GM19452 (cell line): Measurements from ENCODE around the gene DRD3.

Experiments
- ATAC-seq: cut with Tn5 transposase; IDR thresholded peaks from one replicate; pipeline ENCODE4 v1.9.1; 2021; ENCODE audit not compliant: unreplicated experiment

DRD3 gene

DNA sequence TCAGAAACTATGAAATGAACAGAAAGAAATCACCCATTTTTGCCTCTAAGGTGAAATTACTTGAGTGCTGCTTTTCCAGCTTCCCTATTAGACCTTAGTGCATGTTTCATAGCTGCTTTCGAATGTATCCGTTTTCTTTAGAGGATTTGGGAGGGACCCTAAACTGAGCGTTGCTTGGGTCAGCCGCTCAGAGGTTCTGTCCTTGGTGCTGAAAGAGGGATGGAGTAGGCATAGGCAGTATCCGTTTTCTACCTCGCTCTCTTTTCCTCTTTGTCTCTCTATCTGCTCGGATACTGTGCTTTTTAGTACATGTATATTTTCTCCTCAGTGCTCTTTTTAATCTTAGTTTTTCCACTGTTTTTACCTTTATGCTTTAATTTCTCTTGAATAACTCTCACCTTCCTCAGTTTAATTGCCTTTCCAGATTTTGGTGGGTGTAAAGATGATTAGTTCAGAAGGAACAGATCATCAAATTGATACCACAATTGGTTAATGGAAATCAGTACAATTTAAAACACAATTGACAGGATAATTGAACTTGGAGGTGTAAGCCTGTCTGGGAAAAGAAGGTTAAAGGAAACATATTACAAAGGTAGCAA is at the start of gene DRD3:
Gene DRD3 (minus strand): TSS at position 283 of the 599 bp plus-strand sequence. CDS start 7,060 bp downstream, outside the sequence.
- no peak for ATAC-seq

DNA sequence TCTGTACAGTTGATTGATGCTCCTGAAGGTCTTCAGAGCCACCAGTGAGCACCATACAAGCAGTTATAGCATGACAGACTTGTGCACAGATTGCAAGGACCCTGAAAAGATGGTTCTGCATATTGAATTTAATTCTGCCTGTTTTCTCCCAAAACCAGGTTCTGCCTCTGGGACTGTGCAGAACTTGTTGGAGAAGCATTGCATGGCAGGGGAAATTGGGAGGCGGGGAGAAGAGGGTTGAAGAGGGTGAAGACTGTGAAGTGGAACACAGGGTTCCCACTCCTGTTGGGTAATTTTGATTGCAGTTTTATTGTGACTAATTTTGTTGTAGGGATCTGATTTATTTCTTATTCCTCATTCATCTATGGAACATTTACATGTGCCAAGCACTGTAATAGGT is 48.2 kb upstream of the DRD3 start:
- ATAC-seq: no peak

DNA sequence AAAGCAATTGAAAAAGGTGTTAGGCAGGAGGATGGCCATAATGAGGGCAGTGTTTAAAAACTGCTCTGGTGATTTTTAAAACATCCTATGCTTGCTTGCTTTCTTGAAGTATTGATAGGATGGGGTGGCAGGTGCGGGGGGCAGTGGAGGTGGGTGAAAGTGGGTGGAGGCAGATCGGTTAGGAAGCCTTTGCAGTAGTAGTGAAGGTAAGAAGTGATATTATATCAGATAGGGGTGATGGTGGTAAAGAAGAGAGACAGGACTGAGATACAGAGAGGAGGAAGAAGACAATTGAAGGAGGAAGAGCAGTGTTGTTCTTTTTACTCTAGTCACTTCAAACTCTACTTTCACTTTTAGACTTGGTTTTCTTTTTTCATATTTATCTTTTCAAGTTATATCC is 47.5 kb upstream of the DRD3 start:
- no peak for ATAC-seq

DNA sequence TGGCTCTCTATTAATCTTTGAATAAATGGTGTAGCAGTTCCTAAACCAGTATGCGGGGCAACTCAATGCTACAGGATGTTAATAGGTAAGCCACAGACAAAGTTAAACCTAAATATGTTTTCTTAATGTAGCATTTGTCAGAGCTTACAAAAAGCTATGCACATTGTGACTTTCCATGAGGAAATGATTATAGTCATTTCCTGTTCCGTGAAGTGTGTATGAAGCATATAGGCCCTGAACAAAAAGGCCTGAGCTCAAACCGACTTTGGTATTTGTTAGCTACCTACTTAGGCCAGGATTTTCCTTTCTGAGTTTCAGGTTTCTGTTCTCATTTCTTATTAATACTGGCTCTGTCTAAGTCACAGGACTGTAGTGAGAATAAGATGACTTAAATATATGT is 44.3 kb upstream of the DRD3 start:
- ATAC-seq: peak; percentile 91

DNA sequence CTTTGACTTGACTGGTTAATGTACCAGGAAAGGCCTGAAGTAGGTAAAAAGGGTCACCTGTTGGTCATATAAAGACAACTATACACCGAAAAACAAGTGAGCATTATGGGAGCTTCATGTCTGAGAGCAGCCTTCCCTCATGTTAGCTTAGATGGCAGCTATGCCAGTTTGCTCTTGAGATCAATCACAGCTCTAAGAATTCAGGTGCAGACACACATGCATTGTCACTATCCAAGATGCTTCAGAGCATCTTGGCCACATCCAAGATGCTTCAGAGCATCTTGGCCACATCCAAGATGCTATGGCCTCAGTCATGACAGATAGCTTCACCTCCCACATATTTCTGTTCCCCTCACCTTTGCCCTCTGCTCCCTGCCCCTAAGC is 43.0 kb upstream of the DRD3 start:
- no peak for ATAC-seq

DNA sequence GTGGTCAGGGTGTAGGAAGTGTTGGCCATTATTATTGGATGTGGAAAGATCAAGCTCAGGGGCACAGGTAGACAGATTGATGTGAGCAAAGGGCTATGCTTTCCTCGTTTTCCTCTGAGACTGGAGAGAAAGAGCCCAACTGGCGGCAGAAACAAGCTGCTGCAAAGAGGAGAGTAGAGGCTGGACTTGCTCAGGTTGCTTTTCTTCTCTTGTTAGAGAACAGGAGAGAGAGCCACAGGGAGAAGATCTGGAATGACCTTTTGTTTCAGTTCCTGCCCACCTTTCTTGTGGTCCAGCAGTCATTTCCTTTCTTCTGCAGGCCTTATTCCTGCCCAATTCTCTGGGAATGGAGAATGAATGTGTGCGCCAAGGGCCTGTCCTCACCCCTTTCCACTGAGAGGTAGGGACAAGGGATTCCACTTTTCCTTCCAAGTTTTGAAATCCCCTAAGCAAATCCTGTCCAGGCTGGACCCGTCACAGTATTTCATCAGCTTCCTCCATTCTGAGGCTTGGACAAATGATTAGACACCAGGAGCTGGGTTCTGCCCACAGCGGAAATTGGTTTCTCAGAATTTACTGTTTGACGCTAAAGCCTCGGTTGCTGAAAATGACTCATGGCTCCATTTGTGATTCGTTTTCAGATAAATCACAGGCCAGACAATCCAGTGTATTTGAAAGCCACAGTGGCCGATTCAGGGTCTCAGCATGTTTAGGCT is 42.5 kb upstream of the DRD3 start:
- ATAC-seq: no peak

DNA sequence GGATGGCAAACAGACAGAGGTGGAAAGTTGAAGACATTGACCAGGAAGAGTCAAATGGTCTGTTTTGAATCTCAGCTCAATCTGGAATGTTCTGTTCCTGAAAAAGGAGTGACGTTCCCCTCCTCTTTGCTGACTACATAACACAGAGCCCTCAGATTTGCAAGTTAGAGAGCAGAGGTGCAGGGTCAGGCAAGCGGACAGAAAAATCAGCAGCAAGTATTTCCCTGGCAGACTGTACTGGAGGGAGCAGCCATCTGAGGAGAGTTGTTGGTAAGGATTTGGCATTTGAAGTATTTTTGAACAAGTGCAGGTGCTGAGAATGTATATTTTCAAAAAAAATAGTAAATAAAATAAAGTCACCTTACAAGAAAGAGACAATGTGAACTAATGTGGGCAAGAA is 40.9 kb upstream of the DRD3 start:
- ATAC-seq: no peak

DNA sequence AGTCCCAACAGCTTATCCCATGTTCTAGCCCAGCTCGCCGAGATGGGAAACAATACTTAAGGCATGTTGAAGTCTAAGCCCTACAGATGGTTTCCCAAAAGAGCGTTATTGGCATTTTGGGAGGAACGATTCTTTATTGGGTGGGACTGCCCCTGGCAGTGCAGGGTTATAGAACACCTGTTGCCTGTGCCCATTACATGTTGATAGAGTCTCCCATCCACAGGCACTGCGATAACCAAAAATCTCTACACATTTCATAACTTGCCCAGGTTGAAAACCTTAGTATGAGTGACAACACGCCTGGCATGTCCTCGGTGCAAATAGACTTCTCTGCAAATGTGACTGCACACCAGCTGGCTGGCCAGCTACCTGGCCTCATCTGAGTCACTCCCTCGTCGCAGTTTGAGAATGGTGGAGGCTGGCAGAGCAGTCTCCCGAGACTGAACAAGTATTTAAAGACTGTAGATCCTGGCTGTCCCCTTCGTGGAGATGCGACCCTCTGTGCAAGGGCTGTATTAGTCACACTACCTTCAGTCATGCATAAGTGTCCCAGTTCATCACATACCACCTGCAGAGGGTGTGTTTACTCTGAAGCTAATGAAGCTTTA is 39.8 kb upstream of the DRD3 start:
- ATAC-seq: no peak

DNA sequence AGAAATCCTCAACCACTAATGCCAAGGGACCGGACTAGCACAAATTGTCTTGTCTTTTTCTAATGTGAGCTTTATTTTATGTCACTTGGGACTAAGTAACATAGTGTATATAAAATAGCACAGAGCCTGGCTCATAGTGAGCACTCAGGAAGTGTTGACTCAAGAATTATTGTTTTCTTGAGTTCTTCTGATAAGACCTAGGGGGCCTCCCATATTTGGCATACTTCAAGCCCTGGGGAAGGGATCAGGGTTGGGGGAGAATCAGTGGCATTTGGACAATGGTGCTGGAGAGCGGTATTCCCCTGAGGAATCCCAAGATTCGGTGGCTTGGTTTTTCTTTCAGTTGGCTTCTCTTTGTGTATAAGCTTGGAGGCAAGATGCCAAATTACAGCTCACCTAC is 39.2 kb upstream of the DRD3 start:
- ATAC-seq: no peak

DNA sequence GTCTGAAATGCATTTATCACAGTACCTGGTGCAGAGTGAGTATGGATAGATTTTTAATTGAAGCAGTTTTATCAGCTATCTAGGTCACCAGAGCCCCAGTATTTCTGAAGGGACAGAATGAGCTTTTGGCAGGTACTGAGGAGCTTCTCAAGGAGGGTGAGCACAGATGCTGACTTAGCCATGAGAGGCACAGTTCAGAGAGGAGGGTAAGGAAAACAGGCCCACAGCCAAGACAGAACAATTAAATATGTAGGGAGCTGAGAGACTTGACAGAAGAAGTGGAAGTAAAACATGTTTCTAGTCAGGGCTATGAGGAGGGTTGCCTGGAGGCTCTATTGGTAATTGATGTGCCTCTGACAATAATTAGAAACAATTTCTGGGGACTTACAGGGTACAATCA is 38.4 kb upstream of the DRD3 start:
- ATAC-seq: no peak

DNA sequence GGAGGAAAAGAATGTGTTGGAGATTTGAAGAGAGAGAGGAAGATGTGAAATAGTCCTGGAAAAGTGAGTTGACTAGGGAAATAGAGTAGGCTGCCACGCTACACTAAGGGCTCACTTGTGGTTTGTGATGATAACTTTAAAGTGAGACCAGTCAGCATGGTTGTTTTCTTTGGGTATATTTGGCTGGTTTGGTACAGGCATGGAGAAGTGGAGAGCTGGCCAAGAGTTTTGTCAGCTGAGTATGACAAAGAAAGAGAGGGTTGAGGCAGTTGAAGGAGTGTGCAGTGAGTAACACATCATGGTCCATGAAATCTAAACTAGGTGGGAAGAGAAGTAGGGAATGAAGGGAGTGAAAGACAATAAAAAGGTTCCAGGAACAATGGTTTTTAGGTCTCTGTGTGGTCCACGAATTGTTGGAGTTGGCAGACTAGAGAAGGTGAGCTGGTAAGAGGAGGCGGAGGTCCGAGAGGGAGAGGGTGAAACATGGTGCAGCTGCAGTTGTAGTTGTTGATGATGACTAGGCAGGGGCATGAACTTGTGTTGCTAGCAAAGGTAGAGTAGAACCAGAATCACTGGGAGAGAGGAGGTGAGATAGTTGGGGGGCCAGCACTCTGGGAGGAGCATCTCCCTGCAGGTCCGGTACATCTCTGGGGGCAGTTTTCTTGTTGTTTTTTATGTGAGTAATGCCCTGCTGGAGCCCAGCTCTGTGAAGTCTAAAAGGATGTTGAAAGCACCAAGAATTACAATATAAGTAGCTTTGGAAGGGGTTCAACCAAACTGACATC is 37.5 kb upstream of the DRD3 start:
- ATAC-seq: no peak

DNA sequence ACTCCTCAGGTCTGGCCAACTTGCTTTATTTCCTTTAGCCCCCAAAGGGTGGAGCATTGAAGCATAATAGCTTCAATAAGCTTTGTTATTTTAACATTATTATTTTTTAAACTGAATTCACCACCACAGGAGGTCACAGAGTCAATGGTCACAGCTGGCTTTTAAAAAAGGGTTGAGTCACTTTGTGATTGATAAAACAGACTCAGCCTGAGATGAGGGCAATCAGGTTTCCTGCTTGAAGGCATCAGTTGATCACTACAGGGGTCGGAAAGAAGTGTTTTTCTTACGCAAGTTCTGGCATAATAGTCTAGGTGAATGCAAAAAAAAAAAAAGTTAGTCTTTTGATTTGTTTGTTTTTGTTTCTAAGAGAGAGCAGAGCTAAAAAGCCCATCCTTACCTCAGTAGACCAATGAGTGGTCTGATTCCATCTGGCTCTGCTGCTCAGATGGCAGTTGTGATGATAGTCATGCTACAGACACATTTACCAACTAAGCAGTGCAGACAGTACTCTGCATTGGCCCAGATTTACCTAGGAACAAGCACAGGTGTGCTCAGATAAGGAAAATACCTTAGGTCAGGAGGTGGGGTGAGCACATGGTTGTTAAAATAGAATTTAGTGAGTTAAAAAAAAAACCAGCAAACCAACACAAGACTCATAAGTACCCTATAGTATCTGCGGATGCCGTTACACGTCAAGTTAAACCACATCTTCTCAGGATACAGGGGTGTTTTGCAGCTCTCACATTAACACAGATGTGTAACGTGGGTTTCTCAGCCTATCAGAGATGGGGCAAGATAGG is 35.9 kb upstream of the DRD3 start:
- ATAC-seq: peak; percentile 20

DNA sequence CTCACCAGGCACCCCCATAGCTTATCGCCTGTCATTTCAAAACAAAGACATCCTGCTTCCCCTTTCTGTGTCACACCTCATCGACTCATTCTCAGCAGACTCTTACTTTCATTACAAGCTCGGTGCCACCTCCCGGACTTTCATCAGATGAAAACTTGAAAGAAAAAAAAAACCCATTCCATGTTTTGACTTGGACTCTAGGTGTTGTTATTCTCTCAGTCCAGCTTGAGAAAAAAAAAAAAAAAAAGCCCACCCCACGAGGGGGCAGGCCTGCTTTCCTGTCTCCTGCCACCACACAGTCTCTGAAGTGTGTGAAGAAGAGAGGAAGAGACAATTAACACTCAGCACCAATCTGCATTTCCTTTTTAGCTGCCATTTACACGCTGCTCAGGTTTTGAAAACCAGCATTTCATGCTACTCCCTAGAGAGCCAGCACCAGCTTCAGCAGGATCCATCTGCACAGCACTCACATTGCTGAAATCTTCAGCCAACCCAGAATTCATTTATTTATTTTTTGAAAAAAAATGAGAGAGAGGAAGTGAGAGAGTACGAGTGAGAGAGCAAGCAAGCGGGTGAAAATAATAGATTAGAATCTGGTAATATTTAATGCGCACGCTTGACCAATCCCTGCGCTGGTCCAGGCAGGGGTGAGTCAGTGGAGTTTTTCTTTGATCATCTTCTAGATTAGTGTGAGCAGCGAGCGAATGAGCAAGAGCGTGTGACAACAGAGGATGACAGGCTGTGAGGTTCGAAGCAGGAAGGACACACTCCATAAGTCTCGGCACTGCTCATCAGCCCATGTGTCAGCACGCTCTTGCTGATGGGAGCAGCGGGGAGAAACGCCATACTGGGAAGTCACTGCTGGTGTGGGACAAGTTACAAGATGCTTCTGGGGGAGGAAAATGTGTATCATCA is 35.0 kb upstream of the DRD3 start:
- ATAC-seq: peak; percentile 82

DNA sequence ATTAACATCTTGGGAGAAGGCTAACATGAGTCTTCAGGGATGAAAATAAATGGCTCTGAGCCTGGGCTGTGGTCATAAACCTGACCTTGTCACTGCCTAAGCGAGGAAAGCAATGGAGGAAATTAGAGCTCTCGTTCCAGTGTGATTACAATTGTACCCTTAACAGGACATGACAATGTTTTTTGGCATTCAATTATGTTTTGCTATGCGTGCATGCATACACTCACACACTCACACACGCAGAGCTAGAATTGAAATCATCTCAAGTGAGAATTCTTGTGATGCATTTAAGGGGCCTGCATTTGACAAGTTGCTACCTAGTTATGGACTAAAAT is 34.4 kb upstream of the DRD3 start:
- ATAC-seq: peak; percentile 13

DNA sequence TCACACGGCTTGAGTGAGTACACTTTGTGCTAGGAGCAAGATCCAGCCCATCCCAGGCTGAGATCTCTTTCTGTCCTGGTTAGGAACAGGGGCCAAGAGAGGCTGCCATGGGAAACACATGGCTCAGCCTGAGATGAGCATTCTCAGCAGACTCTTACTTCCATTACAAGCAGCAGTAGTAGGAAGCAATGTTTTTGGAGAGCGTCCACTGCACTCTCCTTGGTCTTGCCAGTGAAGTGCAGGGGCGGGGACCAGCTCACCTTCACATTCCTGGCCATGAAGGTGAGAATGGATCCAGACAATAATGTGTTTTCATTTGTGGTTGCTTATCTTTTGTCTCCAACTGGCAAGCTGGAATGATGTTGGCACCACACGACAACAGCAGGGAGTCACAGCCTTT is 33.8 kb upstream of the DRD3 start:
- no peak for ATAC-seq

DNA sequence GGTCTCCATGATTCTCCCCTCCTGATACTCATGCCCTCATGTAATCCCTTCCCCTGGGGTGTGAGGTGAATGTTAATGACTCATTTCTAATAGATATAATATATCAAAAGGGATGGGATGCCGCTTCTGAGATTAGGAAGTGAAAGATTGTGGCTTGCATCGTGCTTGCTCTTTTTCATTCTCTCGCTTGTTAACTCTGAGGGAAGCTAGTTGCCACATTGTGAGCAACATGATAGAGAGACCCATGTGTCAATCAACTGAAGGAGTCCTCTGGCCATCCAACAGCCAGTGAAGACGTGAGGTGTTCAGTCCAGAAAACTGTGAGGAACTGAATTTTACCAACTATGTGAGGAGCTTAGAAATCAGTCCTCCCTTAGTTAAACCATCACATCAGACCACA is 28.9 kb upstream of the DRD3 start:
- peak; percentile 96 for ATAC-seq

DNA sequence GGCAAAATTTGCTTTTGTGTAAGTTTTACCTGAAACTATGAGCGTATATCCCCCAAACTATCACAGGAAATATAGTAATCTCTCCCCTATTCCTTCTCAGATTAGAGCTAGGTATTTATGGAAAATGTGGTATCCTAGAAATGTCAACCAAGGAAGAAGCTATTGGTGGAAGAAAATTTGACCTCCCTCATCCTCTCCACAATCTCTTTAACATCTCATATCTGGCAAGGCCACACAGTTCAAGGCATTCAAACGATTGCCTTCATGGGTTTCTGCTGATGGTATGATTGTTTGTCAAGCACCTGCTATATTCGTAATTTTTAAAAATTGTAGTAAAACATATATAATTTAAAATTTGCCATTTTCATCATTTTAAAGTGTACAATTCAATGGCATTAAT is 27.5 kb upstream of the DRD3 start:
- no peak for ATAC-seq

DNA sequence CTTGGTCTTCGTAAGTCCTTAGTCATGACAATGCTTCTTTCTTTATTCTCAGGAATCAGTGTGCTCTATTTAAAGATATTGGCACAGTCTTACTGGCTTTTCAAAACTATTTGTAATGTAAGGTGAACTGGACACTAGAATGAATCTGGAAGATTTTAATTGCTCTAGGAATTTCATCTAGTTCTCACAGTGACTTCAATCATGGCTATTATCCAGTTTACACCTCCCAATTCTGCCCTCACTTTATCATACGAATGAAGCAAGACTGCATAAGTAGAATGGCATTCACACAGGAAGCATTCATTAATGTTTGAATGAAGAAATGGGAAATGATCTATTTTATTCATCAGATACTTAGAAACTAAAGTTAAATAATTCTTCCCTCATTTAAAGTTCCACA is 26.7 kb upstream of the DRD3 start:
- no peak for ATAC-seq

DNA sequence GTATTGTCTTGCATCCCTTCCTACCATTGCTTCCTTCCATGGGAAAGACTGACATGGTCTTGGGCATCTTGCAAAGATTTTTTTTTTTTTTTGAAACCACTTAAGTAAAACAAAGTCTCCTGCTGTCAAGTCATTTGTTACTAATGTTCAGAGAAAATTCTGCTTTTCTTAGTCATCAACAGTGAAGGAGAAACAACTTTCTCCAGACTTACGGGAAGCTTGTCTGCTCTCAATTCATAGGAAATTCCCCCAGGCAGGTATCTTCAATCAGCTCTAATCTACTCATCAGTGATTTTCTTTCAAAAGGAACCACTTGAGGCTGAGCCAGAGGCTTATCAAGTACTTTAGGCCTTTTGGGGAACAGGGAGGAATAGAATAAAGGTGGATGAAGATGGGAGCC is 15.9 kb upstream of the DRD3 start:
- ATAC-seq: no peak

DNA sequence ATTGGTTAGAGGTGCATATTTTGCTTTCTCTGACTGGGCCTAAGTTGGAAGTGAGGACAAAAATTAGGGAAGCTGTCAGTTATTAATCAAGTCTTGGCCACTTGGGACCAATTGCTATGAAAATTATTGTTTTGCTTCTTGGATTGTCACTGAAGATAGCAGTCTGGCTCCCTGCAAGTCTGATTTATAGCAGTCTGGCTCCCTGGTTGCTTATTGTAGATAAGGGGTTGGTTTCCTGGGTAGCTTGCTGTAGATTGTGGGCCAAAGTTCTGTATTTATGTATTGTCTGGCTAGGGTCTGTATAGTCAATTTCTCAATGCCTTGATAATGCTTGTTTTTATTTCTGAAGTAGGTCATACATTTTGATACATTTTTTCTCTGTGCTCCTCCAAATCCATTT is 13.3 kb upstream of the DRD3 start:
- ATAC-seq: no peak
